H1 (cell line): Measurements from ENCODE around the gene MYCBP2.

Source experiments
- CBX5 ChIP-seq: fragments of 300-800, 300-1000 bp; sonication (generic); IDR thresholded peaks from 2 replicates; pipeline ENCODE4 v1.7.1; 2016; ENCODE audit warnings: antibody characterized with exemption, low read length, low read depth
- CBX8 ChIP-seq: fragments of 300-800, 300-1000 bp; sonication (generic); IDR thresholded peaks from 2 replicates; pipeline ENCODE4 v1.7.1; 2016; ENCODE audit warnings: low read depth, low read length, borderline replicate concordance
- CHD1 ChIP-seq: IDR thresholded peaks from 2 replicates; pipeline ENCODE4 v1.6.1; 2012; ENCODE audit warnings: low read depth, low read length, improper control_type of control experiment
- CTCF ChIP-seq, 3 experiments: IDR thresholded peaks; 1 replicate in 2 of 3; 2 replicates in 1 of 3; pipeline versions ENCODE4 v1.5.1 to v1.6.1; 2011; ENCODE audit warnings: low read length in 3 of 3, mild to moderate bottlenecking in 3 of 3, inconsistent platforms in 2 of 3, low read depth in 1 of 3, moderate library complexity in 1 of 3; ENCODE audit not compliant: insufficient read depth in 1 of 3; ENCODE audit errors: control extremely low read depth in 1 of 3
- EP300 ChIP-seq, 2 experiments: IDR thresholded peaks; 1 replicate in 1 of 2; 2 replicates in 1 of 2; pipeline ENCODE4 v1.6.1; 2011 to 2012; ENCODE audit warnings: low read depth in 2 of 2, low read length in 2 of 2, mild to moderate bottlenecking in 2 of 2, borderline replicate concordance in 1 of 2, inconsistent platforms in 1 of 2, moderate library complexity in 1 of 2
- EZH2 ChIP-seq: fragments of 200-600 bp; sonication (generic); IDR thresholded peaks from 2 replicates; pipeline ENCODE4 v1.7.1; 2012; ENCODE audit warnings: low read depth, mild to moderate bottlenecking, moderate library complexity, low read length, inconsistent platforms; ENCODE audit not compliant: severe bottlenecking
- JUND ChIP-seq: IDR thresholded peaks from 2 replicates; pipeline ENCODE4 v1.6.1; 2011; ENCODE audit warnings: mild to moderate bottlenecking, improper control_type of control experiment, low read length
- MAX ChIP-seq: IDR thresholded peaks from 2 replicates; pipeline ENCODE4 v1.6.1; 2012; ENCODE audit warnings: inconsistent platforms
- POLR2A ChIP-seq, 2 experiments: IDR thresholded peaks; 1 replicate in 1 of 2; 2 replicates in 1 of 2; pipeline ENCODE4 v1.6.1; 2011; ENCODE audit warnings: low read depth in 2 of 2, low read length in 2 of 2, mild to moderate bottlenecking in 2 of 2; ENCODE audit errors: control extremely low read depth in 1 of 2
- ZNF274 ChIP-seq: IDR thresholded peaks from 2 replicates; pipeline ENCODE4 v1.7.0; 2012; ENCODE audit warnings: low read length, borderline replicate concordance; ENCODE audit errors: extremely low read depth

- TF ChIP-seq CTCF (IDR thresholded peaks at IDR 0.05; ENCODE audit: control extremely low read depth in 1 of 3, insufficient read depth in 1 of 3, low read depth in 1 of 3, low read length in 3 of 3) (no peak), ZNF274 (no peak), POLR2A (IDR thresholded peaks at IDR 0.05; ENCODE audit: control extremely low read depth in 1 of 2, low read depth in 2 of 2, low read length in 2 of 2) (no peak), EP300 (IDR thresholded peaks at IDR 0.05; ENCODE audit: borderline replicate concordance in 1 of 2, low read depth in 2 of 2, low read length in 2 of 2) (no peak), MAX (no peak), CBX5 (no peak), CHD1 (no peak), CBX8 (no peak), EZH2 (no peak), JUND (no peak)
These were observed 12.1 kb upstream of the MYCBP2 start for GRCh38 chr13:77338961-77339401.
